Activated CD8-positive, alpha-beta memory T cell treated with anti-CD3 and anti-CD28 coated beads, Interleukin-2, amount 50 U/mL, for 1 hour (primary cell): ENCODE results near the gene IQCK.

Source experiments
- DNase-seq: peaks from one replicate; pipeline ENCODE4 v3.0.0-alpha.2; 2020; ENCODE audit errors: extremely low read depth

IQCK gene

GRCh38 chr16:19717314-19717713 is 757 bp upstream of the IQCK start:
- no peak for DNase-seq

GRCh38 chr16:19718624-19718965 is 524 bp downstream of the IQCK start:
- DNase-seq, result no peak

GRCh38 chr16:19722269-19722952 is 4.3 kb downstream of the IQCK start:
- DNase-seq, result no peak

GRCh38 chr16:19722981-19723380 is 4.9 kb downstream of the IQCK start:
- DNase-seq, result no peak

- DNase-seq, result no peak
These were observed 10.5 kb downstream of the IQCK start for GRCh38 chr16:19728636-19728965.

GRCh38 chr16:19733551-19733950 is 15.5 kb downstream of the IQCK start:
- no peak for DNase-seq

GRCh38 chr16:19735074-19735867 is 17.2 kb downstream of the IQCK start:
- no peak for DNase-seq

GRCh38 chr16:19737306-19738038 is 19.4 kb downstream of the IQCK start:
- DNase-seq, result no peak

- DNase-seq, result no peak
These were observed 23.3 kb downstream of the IQCK start for GRCh38 chr16:19741354-19741753.

GRCh38 chr16:19743816-19744159 is 25.7 kb downstream of the IQCK start:
- no peak for DNase-seq

- no peak for DNase-seq
These were observed 26.6 kb downstream of the IQCK start for GRCh38 chr16:19744670-19745069.

- no peak for DNase-seq
These were observed 27.4 kb downstream of the IQCK start for GRCh38 chr16:19745286-19746010.

- no peak for DNase-seq
These were observed 28.5 kb downstream of the IQCK start for GRCh38 chr16:19746561-19746960.

- DNase-seq, result no peak
These were observed 30.5 kb downstream of the IQCK start for GRCh38 chr16:19748389-19749168.

- DNase-seq, result no peak
These were observed 31.6 kb downstream of the IQCK start for GRCh38 chr16:19749571-19750080.

- no peak for DNase-seq
These were observed 33.7 kb downstream of the IQCK start for GRCh38 chr16:19751478-19752385.

- no peak for DNase-seq
These were observed 36.0 kb downstream of the IQCK start for GRCh38 chr16:19753815-19754643.

GRCh38 chr16:19754644-19755036 is 36.6 kb downstream of the IQCK start:
- no peak for DNase-seq

- DNase-seq, result no peak
These were observed 37.2 kb downstream of the IQCK start for GRCh38 chr16:19755268-19755667.
